Measurements from ENCODE around the gene DPH5. TPM values are rescaled to one million over a fixed set of nuclear protein-coding genes. Genes with fewer than 3 reads are reported as not detected.

The DPH5 gene
- total RNA-seq, 6 experiments from 2014 or later, result 10.9 to 21.4 (median 16.8) TPM

GRCh38 chr1:101066260-101066936, 40.8 kb upstream of the DPH5 start:
- Histone ChIP-seq H3K36me3 (no peaks in the 10 kb centered on the region), H3K27me3 (no peaks in the 10 kb centered on the region), H3K4me1 (no peaks in the 10 kb centered on the region), H3K4me3 (no peak overlapping the region), H3K27ac (no peak overlapping the region), H3K9me3 (no peaks in the 10 kb centered on the region)
- DNase-seq, result no peak
- ATAC-seq, result no peak
- TF ChIP-seq POLR2A (IDR thresholded peaks at IDR 0.05), result no peak
- TF ChIP-seq, protein P1, sequence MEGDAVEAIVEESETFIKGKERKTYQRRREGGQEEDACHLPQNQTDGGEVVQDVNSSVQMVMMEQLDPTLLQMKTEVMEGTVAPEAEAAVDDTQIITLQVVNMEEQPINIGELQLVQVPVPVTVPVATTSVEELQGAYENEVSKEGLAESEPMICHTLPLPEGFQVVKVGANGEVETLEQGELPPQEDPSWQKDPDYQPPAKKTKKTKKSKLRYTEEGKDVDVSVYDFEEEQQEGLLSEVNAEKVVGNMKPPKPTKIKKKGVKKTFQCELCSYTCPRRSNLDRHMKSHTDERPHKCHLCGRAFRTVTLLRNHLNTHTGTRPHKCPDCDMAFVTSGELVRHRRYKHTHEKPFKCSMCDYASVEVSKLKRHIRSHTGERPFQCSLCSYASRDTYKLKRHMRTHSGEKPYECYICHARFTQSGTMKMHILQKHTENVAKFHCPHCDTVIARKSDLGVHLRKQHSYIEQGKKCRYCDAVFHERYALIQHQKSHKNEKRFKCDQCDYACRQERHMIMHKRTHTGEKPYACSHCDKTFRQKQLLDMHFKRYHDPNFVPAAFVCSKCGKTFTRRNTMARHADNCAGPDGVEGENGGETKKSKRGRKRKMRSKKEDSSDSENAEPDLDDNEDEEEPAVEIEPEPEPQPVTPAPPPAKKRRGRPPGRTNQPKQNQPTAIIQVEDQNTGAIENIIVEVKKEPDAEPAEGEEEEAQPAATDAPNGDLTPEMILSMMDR (IDR thresholded peaks at IDR 0.05), result no peak
- intact Hi-C loops (cut with DNase I), result no loop called here

DNA sequence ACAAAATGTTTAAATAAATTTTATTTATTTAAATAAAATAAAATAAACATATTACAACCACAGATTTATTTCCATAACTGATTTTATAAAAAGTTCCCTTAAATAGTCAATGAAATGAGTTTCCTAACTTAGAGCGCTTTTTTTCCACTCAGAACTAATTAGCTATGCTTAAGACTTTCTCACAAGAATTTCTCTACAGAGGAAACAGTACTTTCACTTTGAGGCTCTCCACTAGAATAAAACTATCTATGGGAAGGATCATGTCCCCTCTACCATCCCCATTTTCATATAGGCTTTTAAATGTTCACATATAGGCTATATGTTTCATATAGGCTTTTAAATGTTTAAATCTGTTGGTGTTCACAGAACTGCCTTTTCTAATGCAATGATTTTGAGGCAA, 40.0 kb upstream of the DPH5 start:
- intact Hi-C loops (cut with DNase I), result no loop called here
- Histone ChIP-seq H3K9me3 (no peaks in the 10 kb centered on the region), H3K27me3 (no peaks in the 10 kb centered on the region), H3K4me3 (no peak overlapping the region), H3K36me3 (no peaks in the 10 kb centered on the region), H3K27ac (no peak overlapping the region), H3K4me1 (no peaks in the 10 kb centered on the region)
- ATAC-seq (no peak), DNase-seq (no peak)
- TF ChIP-seq, protein P1 (IDR thresholded peaks at IDR 0.05), result no peak
- no peak for TF ChIP-seq POLR2A (IDR thresholded peaks at IDR 0.05)
- WGBS (ENCODE audit: insufficient coverage, low coverage, low lambda C conversion rate, missing lambda C conversion rate), result 90% methylated on average over 1 of the region's 1 CpG

DNA sequence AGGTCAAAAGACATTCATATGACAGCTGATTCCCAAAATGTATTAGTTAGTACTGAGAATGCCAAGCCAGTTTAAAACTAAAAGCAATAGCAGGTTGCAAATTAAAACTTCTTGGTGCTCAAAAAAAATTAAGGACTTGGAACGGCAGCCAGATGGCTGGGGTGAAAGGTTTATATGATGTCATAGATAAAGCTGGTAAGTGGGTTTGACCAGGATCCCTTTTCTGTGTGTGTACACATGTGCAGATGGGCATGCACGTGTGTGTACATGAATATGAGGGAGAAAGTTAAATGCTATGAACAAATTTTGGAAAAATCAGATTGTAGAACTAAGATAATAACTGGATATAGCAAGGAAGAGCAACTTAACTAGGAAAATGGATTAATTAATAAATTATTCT, 39.1 kb upstream of the DPH5 start:
- DNase-seq (no peak), ATAC-seq (peak in 1 of 4 donors; percentile 34)
- no peak overlapping the region for H3K27ac ChIP-seq
- no peaks in the 10 kb centered on the region for H3K27me3 ChIP-seq
- no peak for TF ChIP-seq POLR2A (IDR thresholded peaks at IDR 0.05)
- TF ChIP-seq, protein P1 (IDR thresholded peaks at IDR 0.05), result no peak
- no peaks in the 10 kb centered on the region for H3K9me3 ChIP-seq
- no peaks in the 10 kb centered on the region for H3K4me1 ChIP-seq
- H3K36me3 ChIP-seq, result no peaks in the 10 kb centered on the region
- no peak overlapping the region for H3K4me3 ChIP-seq
- 38% methylated on average over 2 of the region's 2 CpGs for WGBS (ENCODE audit: insufficient coverage, low coverage, low lambda C conversion rate, missing lambda C conversion rate)
- intact Hi-C loops (cut with DNase I), result no loop called here

- no peak overlapping the region for H3K4me3 ChIP-seq
- intact Hi-C loops (cut with DNase I), result no loop called here
- no peak for TF ChIP-seq POLR2A (IDR thresholded peaks at IDR 0.05)
- TF ChIP-seq, protein P1 (IDR thresholded peaks at IDR 0.05), result no peak
- H3K27me3 ChIP-seq, result no peaks in the 10 kb centered on the region
- no peaks in the 10 kb centered on the region for H3K4me1 ChIP-seq
- H3K9me3 ChIP-seq, result no peaks in the 10 kb centered on the region
- no peak for ATAC-seq
- no peak for DNase-seq
- no peaks in the 10 kb centered on the region for H3K36me3 ChIP-seq
- H3K27ac ChIP-seq, result no peak overlapping the region
- WGBS (ENCODE audit: insufficient coverage, low coverage, low lambda C conversion rate, missing lambda C conversion rate), result 100% methylated on average over 1 of the region's 1 CpG
These were observed 35.4 kb upstream of the DPH5 start for GRCh38 chr1:101060992-101061391.

Data from right lobe of liver (tissue), 6 donors.